OCI-M2 (cell line): Measurements from ENCODE around the gene YBX3.

Experiments used
- DNase-seq: peaks from one replicate; lab custom pipeline; 2025; ENCODE audit not compliant: unreplicated experiment; lab: John Stamatoyannopoulos, UW

The YBX3 gene

DNA sequence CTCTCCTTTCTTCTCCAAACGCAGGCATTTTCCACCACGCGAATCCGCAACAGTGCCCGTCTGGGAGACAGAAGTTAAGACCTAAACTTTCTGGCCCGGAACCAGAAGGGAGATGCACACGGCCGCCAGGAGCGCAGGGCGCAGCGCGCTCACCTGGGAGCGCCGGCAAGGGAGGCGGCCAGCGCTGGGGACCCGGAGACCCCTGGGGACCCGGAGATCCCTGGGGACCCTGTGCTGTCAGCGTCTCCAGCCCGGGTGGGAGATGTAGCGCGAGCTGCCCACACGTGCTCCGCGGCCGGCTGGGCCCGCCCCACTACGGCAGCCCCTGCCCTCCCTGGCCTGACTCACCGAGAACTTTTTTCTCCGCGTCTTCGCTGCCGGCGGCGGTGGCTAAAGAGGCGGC, 620 bp downstream of the YBX3 start:
- no peak for DNase-seq

DNA sequence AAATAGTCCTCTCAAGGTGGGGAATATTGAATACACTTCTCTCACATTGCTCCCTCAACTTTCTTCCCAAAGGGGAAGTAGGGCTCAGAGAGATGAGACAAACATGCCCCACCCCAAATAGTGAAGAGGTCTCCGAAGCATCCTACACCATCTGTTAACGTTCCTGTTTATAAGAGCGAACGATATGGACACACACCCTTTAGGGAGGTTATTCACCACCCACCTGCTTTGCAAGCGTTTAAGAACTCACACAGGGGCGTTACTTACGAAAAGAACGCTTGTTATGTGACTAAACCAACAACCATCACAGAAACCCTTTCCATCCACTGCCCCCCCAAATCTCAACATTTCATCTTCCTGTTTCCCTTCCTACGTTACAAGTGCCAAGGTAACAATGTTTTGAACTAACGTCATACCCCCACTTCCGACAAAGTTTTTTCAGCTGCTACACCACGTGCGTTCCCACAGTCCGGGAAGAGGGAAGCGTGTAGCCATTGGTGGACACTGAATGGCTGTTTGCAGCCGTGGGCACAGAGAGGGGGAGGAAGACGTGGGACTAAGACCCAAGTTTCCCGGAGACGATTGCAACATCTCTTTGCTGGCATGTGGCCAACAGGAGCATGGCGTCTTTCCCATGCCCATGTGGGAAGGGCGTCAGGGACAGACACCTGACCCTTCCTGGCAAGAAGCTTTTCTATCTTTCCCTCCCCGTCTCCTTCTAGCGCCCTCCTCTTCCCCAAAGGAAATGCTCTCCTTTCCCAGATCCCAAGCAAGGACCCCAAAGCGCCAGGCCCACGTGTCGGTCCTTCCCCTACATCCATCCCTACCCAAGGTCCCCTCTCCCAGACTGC, 1.2 kb downstream of the YBX3 start:
- DNase-seq = no peak

DNA sequence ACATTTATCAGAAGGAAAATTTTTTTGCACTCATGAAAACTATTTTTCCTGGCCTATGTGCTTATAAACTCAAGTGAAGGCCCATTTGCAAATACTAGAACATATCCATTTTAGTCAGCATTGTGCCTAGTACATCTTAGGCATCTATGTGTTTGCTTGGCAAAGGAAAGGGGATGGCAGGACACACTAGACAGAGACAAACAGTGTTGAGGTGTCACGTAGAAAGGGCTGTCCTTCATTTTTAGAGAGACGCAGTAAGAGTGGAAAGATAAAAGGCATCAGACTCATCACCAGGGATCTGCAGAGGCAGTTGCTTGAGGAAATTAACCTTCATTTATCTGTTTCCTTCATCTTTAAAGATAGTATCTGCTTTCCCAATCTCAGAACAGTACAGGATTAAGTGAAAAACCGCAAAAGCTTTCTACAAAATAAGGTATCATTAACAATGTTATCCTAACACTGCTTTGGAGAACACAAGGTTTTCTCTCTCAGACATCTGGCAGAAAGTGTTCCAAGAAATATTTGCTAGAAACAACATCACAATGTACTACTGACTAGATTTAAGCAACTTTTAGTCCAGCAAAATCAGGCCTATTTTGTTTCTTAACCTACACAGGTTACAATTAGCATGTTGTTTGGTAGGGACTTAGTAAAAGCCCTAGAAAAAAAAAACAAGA, 2.0 kb downstream of the YBX3 start:
- no peak for DNase-seq

DNA sequence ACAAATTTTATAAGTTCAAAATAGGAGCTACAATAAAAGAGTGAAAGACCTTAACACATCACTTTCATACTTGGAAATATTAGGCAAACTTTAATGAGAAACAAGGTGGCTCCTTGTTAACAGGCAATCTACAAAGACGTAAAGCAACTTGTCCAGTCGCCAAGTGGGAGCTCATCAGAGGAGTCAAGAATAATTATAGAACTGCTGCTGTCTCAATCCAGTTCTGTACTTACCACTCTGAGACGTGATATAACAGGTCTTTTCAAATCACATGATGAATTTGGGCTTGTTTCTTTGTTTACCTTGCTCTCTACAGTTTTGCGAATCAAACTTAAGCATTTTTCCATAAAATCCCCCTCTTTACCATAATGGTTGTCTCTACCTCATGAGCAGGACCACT, 3.6 kb downstream of the YBX3 start:
- no peak for DNase-seq

DNA sequence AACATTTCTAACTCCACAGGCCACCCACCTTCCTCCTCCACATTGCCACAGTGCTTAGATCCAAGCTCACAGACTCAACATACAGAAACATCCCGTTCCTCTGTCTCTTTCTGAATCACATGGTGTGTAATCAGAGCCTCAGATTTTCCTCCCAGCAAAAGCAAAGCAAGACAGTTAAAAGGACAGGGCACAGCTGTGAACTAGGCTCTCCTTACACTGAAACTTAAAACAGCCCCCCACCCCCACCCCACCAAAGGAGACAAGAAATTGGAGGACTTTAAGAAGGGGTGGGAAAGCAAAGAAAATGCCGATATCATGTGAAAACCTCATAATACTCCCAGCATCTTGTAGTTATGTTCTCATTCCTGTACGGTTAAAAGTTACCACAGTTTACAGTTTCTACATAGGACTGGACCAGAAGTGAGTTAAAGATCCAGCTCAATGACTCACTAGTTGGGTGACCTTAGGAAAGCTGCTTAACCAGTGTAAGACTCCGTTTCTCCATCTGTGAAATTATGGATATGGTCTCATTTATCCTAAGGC, 4.8 kb downstream of the YBX3 start:
- DNase-seq = no peak

DNA sequence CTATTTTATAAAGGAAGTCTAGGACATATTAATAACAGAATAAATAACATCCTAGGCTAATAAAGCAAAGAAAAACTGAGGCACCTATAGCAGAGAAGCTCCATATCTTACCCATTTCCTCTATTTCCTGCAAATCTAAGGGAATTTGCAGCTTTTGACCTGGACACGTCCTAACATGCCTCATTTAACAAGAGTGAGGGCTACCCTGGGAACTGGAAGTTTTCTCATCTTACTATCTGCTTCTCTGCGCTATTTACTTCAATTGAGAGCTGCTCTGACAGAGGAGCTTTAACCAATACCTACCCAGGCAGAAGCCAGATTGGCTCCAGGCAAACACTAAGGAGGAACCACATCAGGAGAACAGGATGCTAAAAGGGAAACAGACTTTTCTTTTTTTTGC, 5.7 kb downstream of the YBX3 start:
- DNase-seq = no peak

DNA sequence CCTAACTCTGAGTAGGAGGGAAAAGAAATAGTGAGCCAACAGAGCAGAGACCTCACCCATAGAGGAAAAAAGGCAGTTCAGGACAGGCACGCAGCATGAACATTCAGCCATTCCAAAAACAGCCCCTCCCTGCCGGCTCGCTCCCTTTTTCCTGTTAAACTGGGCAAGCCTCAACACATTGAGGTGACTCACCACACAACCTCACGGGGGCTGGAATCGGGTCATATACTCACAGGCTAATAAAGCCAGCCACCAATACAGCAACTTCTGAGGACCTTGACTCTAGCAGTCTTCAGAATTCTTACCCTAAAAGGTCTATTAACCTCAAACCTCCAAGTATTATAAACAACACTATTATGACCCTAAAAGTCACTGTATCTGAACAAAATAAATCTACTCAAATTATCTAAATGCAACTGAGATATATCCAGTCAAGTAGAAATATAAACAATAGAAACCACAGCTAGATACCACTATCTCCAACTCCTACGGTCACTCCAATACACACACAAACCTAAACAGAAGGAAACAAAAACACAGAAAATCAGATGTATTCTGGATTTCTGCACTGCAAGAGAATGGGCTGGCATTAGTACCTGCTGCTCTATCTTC, 6.3 kb downstream of the YBX3 start:
- no peak for DNase-seq

DNA sequence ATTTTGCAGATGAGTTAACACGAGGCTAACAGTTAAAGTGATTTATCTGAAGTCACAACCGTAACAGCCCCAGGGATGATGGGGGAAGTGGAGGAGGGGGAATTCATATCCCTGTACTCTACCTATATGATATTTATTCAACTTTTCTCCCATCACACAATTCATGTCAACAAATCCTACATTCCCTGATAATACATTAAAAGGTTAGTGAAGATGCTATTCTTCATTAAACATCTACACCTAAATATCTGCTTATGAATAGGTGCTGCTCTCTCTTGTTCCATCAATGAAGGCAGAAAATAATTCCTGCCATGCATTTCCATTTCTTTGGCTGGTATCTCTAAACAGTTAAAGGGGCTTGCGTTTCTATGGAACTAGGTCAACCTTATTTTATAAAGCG, 6.8 kb downstream of the YBX3 start:
- no peak for DNase-seq

DNA sequence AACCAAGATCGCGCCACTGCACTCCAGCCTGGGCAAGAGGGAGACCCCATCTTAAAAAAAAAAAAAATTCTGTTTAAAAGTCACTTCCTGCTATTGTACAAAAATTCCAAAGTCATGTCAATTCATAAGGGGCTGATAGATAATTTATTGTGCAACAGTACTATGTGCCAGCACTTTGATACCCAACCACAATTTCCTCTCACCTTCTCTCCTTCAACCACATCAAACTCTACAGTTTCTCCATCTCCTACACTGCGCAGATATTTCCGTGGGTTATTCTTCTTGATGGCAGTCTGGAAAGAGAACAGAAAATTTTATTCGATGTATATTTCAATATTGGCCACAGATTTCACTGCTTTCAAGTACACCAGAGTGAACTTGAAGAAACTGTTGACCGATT, 7.6 kb downstream of the YBX3 start:
- DNase-seq = no peak

DNA sequence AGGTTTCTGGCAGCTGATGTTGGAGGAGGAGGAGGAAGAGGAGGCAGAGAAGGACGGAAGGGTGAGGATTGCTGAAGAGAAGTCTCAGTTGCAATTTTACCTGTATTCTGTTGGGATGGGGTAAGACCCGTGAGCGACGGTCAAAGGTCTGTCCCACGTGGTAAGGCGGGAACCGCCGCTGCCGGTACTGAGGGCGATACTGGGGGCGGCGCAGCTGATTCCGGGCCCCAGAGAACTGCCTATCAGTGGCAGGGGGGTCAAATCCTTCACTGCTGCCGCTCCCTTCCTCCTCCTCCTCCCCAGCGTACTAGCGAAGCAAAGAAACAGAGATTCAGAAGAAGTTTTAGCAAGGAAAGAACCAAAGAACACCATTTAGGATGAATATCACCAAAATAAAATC, 13.3 kb downstream of the YBX3 start:
- DNase-seq = no peak

DNA sequence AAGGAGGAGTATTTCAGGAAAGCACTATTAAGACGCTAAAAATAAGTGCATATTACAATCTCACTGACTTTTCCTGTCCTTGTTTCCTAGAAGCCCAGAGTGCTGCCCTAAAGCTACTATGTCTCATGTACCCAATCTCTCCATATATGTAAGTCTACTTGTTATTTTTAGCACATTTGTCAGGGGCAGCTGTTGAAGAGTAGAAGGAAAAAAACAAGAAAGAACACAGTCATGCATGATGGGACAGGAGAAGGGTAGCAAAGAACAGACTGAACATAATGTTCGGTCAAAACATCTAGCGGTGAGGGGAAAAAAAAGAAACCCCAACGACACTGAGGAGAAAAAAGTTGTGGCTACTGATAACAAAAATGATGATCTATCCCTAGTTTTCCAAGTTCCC, 14.3 kb downstream of the YBX3 start:
- no peak for DNase-seq

DNA sequence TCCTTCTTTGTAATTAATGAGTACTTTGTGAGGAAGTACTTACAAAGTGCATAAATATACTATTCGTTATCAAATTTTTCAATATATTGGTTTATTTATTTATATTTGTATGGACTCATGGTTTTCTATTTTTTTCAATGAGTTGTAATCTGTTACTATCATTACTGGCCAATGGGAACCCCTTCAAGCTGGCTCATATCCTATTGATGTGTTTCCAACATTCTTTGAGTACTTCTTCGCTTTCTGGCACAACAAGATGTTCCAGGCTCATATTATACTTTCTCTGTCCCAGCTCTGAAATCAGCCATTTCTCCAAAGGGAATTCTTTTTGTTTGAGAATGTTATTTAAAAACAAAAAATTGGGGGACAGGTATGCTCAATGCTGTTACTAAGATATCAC, 17.5 kb downstream of the YBX3 start:
- DNase-seq = no peak

DNA sequence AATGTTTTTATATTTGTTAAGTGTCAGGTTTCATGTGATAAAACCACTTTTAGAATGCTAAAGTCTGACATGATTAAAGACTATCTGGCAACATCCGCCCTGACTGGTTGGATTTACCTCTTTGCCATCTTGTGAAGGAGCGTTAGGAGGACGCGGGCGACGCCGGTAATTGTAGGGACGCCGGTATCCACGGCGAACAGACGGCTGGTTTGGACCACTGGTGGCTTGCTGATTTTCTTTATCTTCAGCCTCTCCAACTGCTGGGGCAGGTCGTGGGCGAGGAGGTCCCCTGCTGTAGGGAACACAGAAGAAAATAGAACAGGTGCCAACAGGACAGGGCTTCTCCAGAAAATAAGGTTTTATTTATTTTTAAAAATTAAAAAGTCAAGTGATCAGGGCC, 21.3 kb downstream of the YBX3 start:
- DNase-seq = no peak

DNA sequence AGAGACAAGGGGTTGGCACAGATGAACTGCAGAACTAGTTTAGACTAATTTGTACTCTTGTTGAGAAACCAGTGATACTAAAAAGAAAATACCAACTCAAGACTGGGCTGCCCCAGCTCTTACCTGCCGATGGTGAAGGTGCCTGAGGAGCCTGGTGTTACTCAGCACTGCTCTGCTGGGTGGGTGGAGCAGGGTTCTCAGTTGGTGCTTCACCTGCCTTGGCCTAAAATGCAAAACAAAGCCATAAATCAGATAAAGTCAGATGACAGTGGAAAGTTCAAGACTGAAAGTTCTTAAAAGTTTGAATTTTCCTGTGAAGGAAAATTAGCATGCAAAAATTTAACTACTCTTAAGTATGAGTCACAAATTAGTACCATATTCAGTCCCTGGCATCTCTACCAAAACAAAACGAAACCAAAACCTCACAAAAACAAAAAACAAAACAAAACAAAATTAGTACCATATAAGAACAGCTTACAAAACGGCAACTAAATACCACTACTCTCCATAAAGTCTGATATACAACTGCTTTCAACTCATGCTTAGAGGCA, 21.9 kb downstream of the YBX3 start:
- no peak for DNase-seq

DNA sequence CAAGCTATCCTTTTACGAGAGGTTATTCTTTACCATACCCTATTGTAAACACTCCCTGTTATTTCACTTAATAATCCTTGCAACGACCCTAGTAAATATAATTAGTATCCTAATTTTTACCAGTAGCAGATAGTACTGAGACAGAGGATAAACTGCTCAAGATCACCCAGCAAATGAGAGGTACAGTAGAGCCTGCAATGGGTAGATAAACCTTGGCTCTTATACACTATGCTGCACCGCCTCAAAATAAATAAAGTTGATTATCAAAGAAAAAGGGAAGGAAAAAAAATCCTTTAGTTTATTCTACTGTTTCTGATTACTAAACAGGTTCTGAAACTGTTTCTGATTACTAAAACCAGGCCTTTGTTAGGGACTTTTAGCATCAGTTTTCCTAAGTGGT, 22.5 kb downstream of the YBX3 start:
- no peak for DNase-seq

DNA sequence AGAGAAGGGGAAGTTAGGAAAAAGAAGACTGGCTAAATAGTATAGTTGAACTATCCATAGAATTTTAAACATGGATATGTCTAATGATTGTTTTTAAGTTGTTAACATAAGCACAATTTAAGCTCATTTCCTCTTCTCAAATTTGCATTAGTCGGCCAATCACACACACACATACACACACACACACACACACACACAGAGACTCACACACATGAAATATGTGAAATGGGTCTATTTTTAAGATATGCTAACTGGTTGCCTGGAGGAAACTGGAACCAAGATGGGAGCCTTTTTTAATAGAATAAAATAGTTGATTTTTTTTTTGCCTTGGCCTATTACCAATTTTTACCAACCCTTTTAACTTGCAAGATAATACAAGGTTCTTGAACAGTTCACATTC, 25.3 kb downstream of the YBX3 start:
- DNase-seq = no peak

DNA sequence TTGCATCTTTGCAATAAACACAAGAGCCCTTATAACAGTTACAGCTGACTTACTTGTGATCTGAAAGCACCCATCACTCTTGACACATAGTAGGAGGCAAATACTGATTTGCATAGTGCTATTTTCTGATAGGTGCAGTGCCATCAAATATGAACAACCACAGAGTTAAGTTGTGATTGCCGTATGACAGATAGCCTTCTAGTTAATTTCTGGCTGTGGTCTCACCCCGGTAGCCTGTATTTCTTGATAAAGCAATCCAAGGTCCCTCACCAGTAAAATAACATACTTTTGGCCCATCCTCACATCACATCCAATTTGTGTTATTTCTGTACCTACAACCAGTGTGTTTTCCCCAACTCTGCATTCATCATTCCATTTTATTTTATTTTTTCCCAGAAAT, 26.0 kb downstream of the YBX3 start:
- no peak for DNase-seq

DNA sequence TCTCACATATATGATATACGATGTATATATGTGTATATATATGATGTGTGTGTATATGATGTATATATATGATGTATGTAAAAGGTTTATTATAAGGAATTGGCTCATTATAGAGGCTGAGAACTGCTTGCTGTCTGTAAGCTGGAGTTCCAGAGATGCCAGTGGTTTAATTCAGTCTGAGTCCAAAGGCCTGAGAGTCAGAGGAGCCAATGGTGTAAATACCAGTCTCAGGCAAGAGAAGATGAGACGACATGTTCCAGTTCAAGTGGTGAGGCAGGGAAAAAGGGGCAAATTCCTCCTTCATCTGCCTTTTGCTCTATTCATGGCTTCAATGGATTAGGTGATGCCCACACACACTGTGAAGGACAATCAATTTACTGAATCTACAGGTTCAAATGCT, 32.2 kb downstream of the YBX3 start:
- no peak for DNase-seq

DNA sequence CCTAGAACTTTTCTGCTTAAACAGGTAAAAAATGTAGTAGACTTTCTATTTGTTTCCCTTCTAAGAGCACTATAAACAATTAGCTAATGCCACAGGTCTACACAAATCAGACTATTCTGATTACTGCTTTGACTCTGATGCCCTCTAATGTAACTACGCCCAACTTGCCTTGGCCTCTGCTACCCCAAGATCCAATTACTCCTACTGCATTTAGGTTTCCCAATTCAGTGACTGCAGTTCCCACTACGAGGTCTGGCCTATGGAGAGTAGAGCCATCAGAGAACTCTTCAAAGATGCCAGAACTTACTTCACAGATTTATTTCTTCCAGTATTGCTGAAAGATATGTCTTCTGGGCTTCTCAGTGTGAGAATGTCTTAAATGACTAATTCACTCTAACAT, 34.0 kb downstream of the YBX3 start:
- no peak for DNase-seq

DNA sequence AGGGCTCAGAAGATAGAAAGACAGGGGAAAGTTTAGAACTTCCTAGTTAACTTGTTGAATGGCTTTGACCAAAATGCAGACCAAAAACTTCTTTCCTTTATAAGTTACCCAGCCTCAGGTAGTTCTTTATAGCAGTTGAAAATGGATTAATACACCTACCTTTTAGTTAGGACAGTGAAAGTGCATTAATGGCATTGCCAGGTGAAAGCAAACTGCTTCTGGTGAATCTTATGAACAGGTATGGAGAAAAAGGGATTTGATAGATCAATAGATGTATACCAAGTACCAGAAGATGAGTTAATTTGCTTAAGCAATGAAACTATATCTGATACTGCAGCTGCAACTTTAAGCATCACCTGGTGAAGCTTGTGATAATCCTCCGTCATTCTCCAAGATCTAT, 35.1 kb downstream of the YBX3 start:
- DNase-seq = no peak

DNA sequence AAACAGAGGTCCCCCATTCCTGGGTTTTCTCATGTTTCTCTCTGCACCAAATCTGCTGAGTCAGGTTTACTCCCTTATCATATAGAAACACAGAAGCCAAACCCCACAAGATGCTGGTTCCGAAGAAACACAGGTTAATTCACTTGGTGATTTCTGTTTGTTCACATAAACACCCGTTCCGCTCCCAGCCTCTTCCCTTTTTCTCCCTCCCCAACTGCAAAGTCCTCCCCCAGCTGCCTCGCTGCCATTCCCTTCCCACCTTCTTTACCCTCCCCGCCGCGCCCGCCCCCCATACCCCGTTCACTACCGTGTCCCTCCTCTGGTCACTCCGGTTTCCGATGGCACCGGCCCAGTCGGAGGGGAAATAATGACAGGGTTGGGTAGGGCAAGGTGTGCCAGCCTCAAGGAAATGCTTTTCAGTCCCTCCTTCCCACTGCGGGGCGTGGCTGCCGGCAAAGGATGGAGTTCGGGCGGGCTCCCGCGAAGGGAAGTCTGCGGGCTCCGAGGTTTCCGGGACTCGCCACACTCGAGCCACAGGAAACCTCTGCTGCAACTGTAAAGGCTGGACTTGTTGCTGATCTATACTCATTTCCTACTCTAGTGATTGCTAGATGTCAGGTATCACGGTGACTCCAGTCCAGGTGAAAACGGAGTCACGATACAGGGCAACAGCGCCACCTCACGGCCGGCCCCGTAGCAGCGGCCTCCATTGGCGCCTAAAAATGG, 49.3 kb downstream of the YBX3 start, which contains the start of gene STYK1:
STYK1 (minus strand) TSS at position 394 of the 726 bp plus-strand sequence. CDS start 39,434 bp downstream, outside the sequence.
- DNase-seq = no peak
